GM10248 (cell line): ENCODE results near the gene LAMA1.

Experiments
- CTCF ChIA-PET: fragments of 300-600 bp; sonication (Branson Sonifier 250); formaldehyde crosslinking; extraction: SDS; loops from one replicate; lab custom pipeline; 2021; ENCODE audit warnings: antibody characterized with exemption; lab: Yijun Ruan, JAX
- POLR2A ChIA-PET: fragments of 350-650 bp; sonication (Branson Sonifier 250); formaldehyde crosslinking; extraction: SDS; loops from one replicate; lab custom pipeline; 2020; ENCODE audit warnings: antibody characterized with exemption; lab: Yijun Ruan, JAX
- DNase-seq: peaks from one replicate; pipeline ENCODE4 v3.0.0; 2012; ENCODE audit errors: extremely low spot score
- TF ChIP-seq, protein P1 (sequence below): IDR thresholded peaks from 2 replicates; pipeline ENCODE4 v1.5.1; 2012; ENCODE audit warnings: mild to moderate bottlenecking, low read depth; ENCODE audit errors: extremely low read depth, missing control alignments, control extremely low read depth

The LAMA1 gene

DNA sequence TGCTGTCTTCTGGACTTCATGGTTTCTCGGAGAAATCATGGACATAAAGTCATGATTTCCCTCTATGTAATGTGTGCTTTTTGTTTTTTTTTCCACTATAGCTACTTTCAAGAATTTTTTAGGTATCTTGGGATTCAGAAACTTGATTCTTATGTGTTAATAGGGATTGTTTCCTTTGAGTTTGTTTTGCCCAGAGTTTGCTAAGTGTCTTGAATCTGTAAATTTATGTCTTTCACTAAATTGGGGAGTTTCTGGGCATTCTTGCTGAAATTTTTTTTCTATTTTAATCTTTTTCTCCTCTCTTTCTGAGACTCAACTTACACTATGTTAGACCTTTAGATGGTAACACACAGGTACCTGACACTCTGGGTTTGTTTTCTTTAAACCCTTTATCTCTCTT lies 182.7 kb downstream of the LAMA1 start:
- TF ChIP-seq, protein P1, sequence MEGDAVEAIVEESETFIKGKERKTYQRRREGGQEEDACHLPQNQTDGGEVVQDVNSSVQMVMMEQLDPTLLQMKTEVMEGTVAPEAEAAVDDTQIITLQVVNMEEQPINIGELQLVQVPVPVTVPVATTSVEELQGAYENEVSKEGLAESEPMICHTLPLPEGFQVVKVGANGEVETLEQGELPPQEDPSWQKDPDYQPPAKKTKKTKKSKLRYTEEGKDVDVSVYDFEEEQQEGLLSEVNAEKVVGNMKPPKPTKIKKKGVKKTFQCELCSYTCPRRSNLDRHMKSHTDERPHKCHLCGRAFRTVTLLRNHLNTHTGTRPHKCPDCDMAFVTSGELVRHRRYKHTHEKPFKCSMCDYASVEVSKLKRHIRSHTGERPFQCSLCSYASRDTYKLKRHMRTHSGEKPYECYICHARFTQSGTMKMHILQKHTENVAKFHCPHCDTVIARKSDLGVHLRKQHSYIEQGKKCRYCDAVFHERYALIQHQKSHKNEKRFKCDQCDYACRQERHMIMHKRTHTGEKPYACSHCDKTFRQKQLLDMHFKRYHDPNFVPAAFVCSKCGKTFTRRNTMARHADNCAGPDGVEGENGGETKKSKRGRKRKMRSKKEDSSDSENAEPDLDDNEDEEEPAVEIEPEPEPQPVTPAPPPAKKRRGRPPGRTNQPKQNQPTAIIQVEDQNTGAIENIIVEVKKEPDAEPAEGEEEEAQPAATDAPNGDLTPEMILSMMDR, result no peak
- CTCF ChIA-PET, result interaction anchor here (2.4 kb wide), 1 partner anchor 13 kb away, joined by 7 read pairs; no protein-coding TSS in a partner anchor
- no peak for DNase-seq
- POLR2A ChIA-PET, result no interaction called here

DNA sequence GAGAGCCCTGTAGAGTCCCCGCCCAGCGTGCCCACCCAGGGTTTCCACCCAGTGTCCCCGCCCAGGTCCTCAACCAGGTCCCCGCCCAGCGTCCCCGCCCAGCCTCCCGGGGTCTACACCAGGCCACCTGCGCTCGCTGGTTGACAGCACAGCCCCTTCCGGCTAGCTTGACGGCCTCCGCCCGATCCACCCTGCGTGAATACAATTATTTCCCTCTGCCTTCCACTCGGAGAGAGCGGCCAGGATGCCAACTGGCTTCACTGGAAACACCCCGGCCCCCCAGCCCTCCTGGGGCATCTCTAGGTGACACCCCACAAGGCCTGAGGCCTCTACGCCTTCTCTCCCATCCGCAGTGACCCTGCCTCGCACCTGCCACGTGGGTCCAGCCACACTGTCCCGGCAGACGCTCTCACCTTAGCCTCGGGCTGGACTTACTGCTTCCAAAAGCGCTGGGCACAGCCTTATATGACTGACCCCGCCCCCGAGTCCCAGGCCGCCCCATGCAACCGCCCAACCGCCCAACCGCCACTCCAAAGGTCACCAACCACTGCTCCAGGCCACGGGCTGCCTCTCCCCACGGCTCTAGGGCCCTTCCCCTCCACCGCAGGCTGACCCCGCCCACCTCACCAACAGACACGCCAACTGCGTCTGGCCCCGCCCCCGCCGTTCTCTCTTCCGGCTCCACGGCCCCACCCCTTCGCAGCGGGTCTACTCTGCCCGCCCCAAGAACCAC lies 188.1 kb downstream of the LAMA1 start:
- DNase-seq, result no peak
- POLR2A ChIA-PET, result no interaction called here
- CTCF ChIA-PET, result no interaction called here
- TF ChIP-seq, protein P1, result no peak

DNA sequence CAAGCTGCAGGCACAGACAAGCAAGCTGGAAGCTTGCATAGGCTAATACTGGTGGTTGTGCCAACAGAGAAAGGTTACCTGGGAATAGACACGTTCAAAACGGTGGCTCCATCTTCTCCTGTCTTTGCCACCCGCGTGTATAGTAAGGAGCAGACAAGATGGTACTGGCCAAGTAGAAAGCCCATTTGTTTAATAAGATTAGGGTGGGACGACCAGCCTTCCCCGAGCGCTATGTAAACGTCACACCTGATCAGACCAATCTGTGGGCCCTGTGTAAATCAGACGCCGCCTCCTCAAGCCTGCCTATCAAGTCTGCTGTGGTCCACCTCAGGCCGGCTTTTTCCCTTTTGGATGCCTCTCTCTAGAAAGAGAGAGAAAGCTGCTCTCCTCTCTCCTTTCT lies 189.2 kb downstream of the LAMA1 start:
- POLR2A ChIA-PET, result no interaction called here

DNA sequence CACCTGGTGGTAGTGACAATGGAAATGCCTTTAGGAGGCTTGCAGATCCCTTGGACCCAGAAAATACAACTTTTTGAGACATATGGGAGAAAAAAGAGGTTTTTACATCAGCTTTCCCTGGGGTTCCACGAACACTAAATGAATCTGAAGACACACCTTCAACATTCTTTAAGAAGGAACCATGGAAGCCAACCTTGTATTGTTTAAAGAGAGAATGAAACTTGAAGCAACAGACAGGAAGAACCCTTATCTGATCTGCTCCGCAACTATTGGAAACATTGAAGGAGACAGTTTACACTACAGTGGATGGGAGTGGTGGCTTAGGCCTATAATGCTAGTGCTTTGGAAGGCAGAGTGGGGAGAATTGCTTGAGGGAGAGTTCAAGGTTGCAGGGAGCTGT lies 190.4 kb downstream of the LAMA1 start:
- POLR2A ChIA-PET, result no interaction called here
- TF ChIP-seq, protein P1, result no peak
- no peak for DNase-seq
- CTCF ChIA-PET, result interaction anchor here (1.0 kb wide), 1 partner anchor 169 kb away, joined by 3 read pairs; no protein-coding TSS in a partner anchor

More for the DNA sequence above, 189.2 kb downstream of the LAMA1 start:
- TF ChIP-seq, protein P1, result no peak
- CTCF ChIA-PET, result no interaction called here
- DNase-seq, result no peak

DNA sequence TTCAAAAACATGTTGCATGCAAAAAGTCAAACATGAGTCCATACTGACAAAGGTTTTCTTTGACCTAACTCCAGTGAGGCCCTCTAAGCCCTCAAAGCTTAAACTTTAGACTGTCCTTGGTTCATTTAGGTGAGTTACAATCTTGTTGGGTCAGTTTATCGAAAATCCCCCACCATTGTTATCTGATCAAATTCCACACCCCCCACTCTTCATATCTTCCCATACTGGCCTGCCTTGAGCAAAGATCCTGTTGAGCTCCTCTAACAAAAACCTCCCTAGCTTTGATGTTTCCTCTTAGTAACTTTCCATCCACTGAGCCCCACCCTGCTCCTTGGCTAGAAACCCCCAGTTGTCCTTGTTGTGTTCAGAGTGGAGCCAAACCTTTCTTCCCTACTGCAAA lies 194.4 kb downstream of the LAMA1 start:
- POLR2A ChIA-PET, result no interaction called here

DNA sequence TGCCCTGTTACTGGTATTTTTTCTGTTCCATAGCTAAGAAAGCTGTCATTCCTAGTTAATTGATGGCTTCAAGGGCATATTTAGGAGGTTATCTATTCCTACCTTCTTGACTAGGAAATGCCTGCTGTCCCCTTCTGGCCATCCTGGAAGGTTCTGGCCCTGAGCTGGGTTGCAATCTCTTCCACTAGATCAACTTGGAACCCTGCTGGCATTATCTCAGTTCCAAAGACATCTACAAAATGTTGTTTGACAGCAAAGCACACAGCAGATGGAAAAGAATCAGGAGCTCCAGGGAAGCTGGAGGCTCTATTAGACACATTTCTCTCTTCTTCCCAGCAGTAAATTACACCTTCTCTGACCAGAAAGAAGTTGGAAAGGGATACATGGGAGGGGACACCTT lies 196.0 kb downstream of the LAMA1 start:
- TF ChIP-seq, protein P1, result no peak
- POLR2A ChIA-PET, result no interaction called here
- DNase-seq, result no peak
- CTCF ChIA-PET, result interaction anchor here (0.7 to 2.1 kb wide), 2 partner anchors 13 to 1474 kb away, joined by 3 to 7 read pairs; no protein-coding TSS in a partner anchor

More for the DNA sequence above, 194.4 kb downstream of the LAMA1 start:
- DNase-seq, result no peak
- CTCF ChIA-PET, result no interaction called here
- TF ChIP-seq, protein P1, result no peak
